A549 (cell line): ENCODE measurements around the gene RHAG. TPM values are rescaled to one million over a fixed set of nuclear protein-coding genes. Genes with fewer than 3 reads are reported as not detected.
A peak's percentile ranks its signal among the peaks of the same experiment; 100 is the strongest.

ENCODE experiments used
- ATAC-seq, 2 experiments: fragments of 200-7000 bp in 1 of 2; fragments of >200 bp in 1 of 2; cut with Nextera tagmentation in 1 of 2; cut with Tn5 transposase in 1 of 2; 3 replicates each; pipeline versions ENCODE4 v1.8.0 to v1.9.1; 2018 to 2020; ENCODE audit warnings: mild to moderate bottlenecking in 1 of 2, moderate library complexity in 1 of 2
- CTCF ChIA-PET: fragments of 300-600 bp; sonication (Branson Sonifier 250); formaldehyde crosslinking; extraction: SDS; loops from one replicate; lab custom pipeline; 2021; ENCODE audit warnings: antibody characterized with exemption, inconsistent platforms; lab: Yijun Ruan, JAX
- POLR2A ChIA-PET: fragments of 350-600 bp; formaldehyde crosslinking; extraction: SDS; loops from one replicate; lab custom pipeline; 2021; ENCODE audit warnings: antibody characterized with exemption, inconsistent platforms; lab: Yijun Ruan, JAX
- DNase-seq, 2 experiments: peaks; one replicate each; pipeline versions ENCODE4 v3.0.0 to v3.0.0-alpha.2; 2011 to 2016; ENCODE audit warnings: low read depth in 1 of 2, low spot score in 1 of 2
- FAIRE-seq: peaks from 2 replicates; lab custom pipeline; 2011; peaks lifted over from hg19 to GRCh38; lab: Jason Lieb, UNC
- H3K27ac ChIP-seq, 2 experiments: fragments of >200 bp; sonication (Bioruptor Twin); formaldehyde crosslinking; 3 replicates each; pipeline ENCODE4 v1.5.1; 2016 to 2017
- H3K4me1 ChIP-seq: fragments of >200 bp; sonication (Bioruptor Twin); formaldehyde crosslinking; 3 replicates; pipeline ENCODE4 v1.6.1; 2016
- H3K4me2 ChIP-seq: fragments of >200 bp; sonication (Bioruptor Twin); formaldehyde crosslinking; 3 replicates; pipeline ENCODE4 v1.6.1; 2016
- H3K4me3 ChIP-seq: fragments of >200 bp; sonication (Bioruptor Twin); formaldehyde crosslinking; 3 replicates; pipeline ENCODE4 v1.5.1; 2016
- H3K9me3 ChIP-seq: fragments of >200 bp; sonication (Bioruptor Twin); formaldehyde crosslinking; 3 replicates; pipeline ENCODE4 v1.6.1; 2016
- CBX8 ChIP-seq: fragments of 200-600 bp; sonication (generic); IDR thresholded peaks from 2 replicates; pipeline ENCODE4 v1.6.1; 2016
- CEBPB ChIP-seq, 2 experiments: fragments of >200 bp in 1 of 2; sonication (Bioruptor Twin) in 1 of 2; formaldehyde crosslinking in 1 of 2; IDR thresholded peaks; 2 replicates each; pipeline ENCODE4 v1.6.1; 2012 to 2016
- EHF ChIP-seq: fragments of 250-450 bp; sonication (Bioruptor Pico); IDR thresholded peaks from 2 replicates; pipeline ENCODE4 v1.5.0; 2020; ENCODE audit warnings: mild to moderate bottlenecking
- EP300 ChIP-seq, 2 experiments: fragments of >200 bp; sonication (Bioruptor Twin); formaldehyde crosslinking; IDR thresholded peaks; 2 replicates in 1 of 2; 3 replicates in 1 of 2; pipeline ENCODE4 v1.6.1; 2016 to 2017
- FOSB ChIP-seq: fragments of 250-450 bp; sonication (Bioruptor Pico); IDR thresholded peaks from 2 replicates; pipeline ENCODE4 v1.5.0; 2020; ENCODE audit warnings: mild to moderate bottlenecking, moderate library complexity
- FOSL2 ChIP-seq, 2 experiments: fragments of 450-650 bp in 1 of 2; fragments of >200 bp in 1 of 2; sonication (Bioruptor Twin) in 1 of 2; formaldehyde crosslinking; IDR thresholded peaks; 2 replicates each; pipeline versions ENCODE4 v1.5.0 to v1.6.1; 2016 to 2020; ENCODE audit warnings: mild to moderate bottlenecking in 1 of 2, moderate library complexity in 1 of 2
- FOXS1 ChIP-seq: fragments of 250-450 bp; sonication (Bioruptor Pico); IDR thresholded peaks from 2 replicates; pipeline ENCODE4 v1.5.0; 2020; ENCODE audit warnings: mild to moderate bottlenecking, moderate library complexity
- GATA3 ChIP-seq: IDR thresholded peaks from 2 replicates; pipeline ENCODE4 v1.6.1; 2012; ENCODE audit warnings: borderline replicate concordance
- HDAC2 ChIP-seq: fragments of 200-600 bp; sonication (generic); IDR thresholded peaks from 2 replicates; pipeline ENCODE4 v1.6.1; 2016
- HEYL ChIP-seq: fragments of 250-450 bp; sonication (Bioruptor Pico); IDR thresholded peaks from 2 replicates; pipeline ENCODE4 v1.8.0; 2021; ENCODE audit warnings: mild to moderate bottlenecking, moderate library complexity
- HOXA7 ChIP-seq: fragments of 250-450 bp; sonication (Bioruptor Pico); IDR thresholded peaks from 2 replicates; pipeline ENCODE4 v1.5.0; 2020; ENCODE audit warnings: mild to moderate bottlenecking, moderate library complexity
- HOXB13 ChIP-seq: fragments of 250-450 bp; sonication (Bioruptor Pico); IDR thresholded peaks from 2 replicates; pipeline ENCODE4 v1.5.0; 2020; ENCODE audit warnings: low read depth, mild to moderate bottlenecking, moderate library complexity
- HOXB5 ChIP-seq: fragments of 250-450 bp; sonication (Bioruptor Pico); IDR thresholded peaks from 2 replicates; pipeline ENCODE4 v1.5.0; 2020; ENCODE audit warnings: mild to moderate bottlenecking, moderate library complexity
- KDM1A ChIP-seq: fragments of 200-600 bp; sonication (generic); IDR thresholded peaks from 2 replicates; pipeline ENCODE4 v1.6.1; 2016; ENCODE audit warnings: low read depth, mild to moderate bottlenecking
- KDM5A ChIP-seq: fragments of 200-600 bp; sonication (generic); IDR thresholded peaks from 2 replicates; pipeline ENCODE4 v1.6.1; 2016; ENCODE audit warnings: antibody characterized with exemption, mild to moderate bottlenecking
- MAFK ChIP-seq: fragments of 450-650 bp; IDR thresholded peaks from 2 replicates; pipeline ENCODE4 v1.6.1; 2014; ENCODE audit not compliant: partially characterized antibody
- MYC ChIP-seq: IDR thresholded peaks from 2 replicates; pipeline ENCODE4 v1.6.1; 2012; ENCODE audit warnings: mild to moderate bottlenecking, inconsistent platforms, low read length, improper control_type of control experiment, borderline replicate concordance
- PBX3 ChIP-seq: IDR thresholded peaks from 2 replicates; pipeline ENCODE4 v1.6.1; 2012
- PHF8 ChIP-seq: fragments of 200-600 bp; sonication (generic); IDR thresholded peaks from 2 replicates; pipeline ENCODE4 v1.6.1; 2016; ENCODE audit warnings: low read depth, mild to moderate bottlenecking, antibody characterized with exemption, moderate library complexity, borderline replicate concordance
- POLR2AphosphoS2 ChIP-seq: conservative IDR thresholded peaks from 2 replicates; pipeline ENCODE4 v1.6.1; 2012; ENCODE audit warnings: low read length, improper control_type of control experiment, inconsistent platforms
- RAD21 ChIP-seq, 2 experiments: fragments of >200 bp in 1 of 2; sonication (Bioruptor Twin) in 1 of 2; formaldehyde crosslinking in 1 of 2; IDR thresholded peaks in 1 of 2; conservative IDR thresholded peaks in 1 of 2; 2 replicates in 1 of 2; 3 replicates in 1 of 2; pipeline ENCODE4 v1.6.1; 2012 to 2018; ENCODE audit warnings: inconsistent platforms in 1 of 2
- RARB ChIP-seq: fragments of 250-450 bp; sonication (Bioruptor Pico); IDR thresholded peaks from 2 replicates; pipeline ENCODE4 v1.8.0; 2021; ENCODE audit warnings: mild to moderate bottlenecking, moderate library complexity
- RCOR1 ChIP-seq: fragments of 150-350 bp; IDR thresholded peaks from 2 replicates; pipeline ENCODE4 v1.6.1; 2014; ENCODE audit warnings: antibody characterized with exemption, low read length, low read depth
- RFX5 ChIP-seq: fragments of 450-650 bp; IDR thresholded peaks from 2 replicates; pipeline ENCODE4 v1.7.1; 2014; ENCODE audit warnings: antibody characterized with exemption, mild to moderate bottlenecking, moderate library complexity
- USF2 ChIP-seq: fragments of 450-650 bp; IDR thresholded peaks from 2 replicates; pipeline ENCODE4 v1.6.1; 2014; ENCODE audit warnings: antibody characterized with exemption
- ZNF302 ChIP-seq: fragments of 250-450 bp; sonication (Bioruptor Pico); IDR thresholded peaks from 2 replicates; pipeline ENCODE4 v1.9.0; 2021; ENCODE audit warnings: inconsistent platforms, mild to moderate bottlenecking, moderate library complexity
- WGBS: methylation state at CpG from one replicate; pipeline ENCODE4 v1.1.6; 2017; ENCODE audit errors: missing lambda C conversion rate; 5-methylcytosine and 5-hydroxymethylcytosine counted together
- polyA plus RNA-seq, 4 experiments: library from polyadenylated mRNA; depleted of rRNA in 3 of 4; stranded (reverse); fragments of >200 nt; fragmentation: RNase III in 1 of 4; extraction: RNeasy Plus Mini Kit Qiagen cat#74134 plus additional on column Dnase treatment in 1 of 4; gene quantifications; 2 replicates in 3 of 4; 3 replicates in 1 of 4; pipeline ENCODE4 v1.2.3, GENCODE V29; 2011 to 2017
- TF ChIP-seq, protein P1 (sequence below): IDR thresholded peaks from 2 replicates; pipeline ENCODE4 v1.6.1; 2012
- TF ChIP-seq, protein P2 (sequence below): fragments of >200 bp; sonication (Bioruptor Twin); formaldehyde crosslinking; IDR thresholded peaks from 3 replicates; pipeline ENCODE4 v1.5.1; 2016
- TF ChIP-seq, protein P3 (sequence below): fragments of 150-350 bp; IDR thresholded peaks from 2 replicates; pipeline ENCODE4 v1.6.1; 2014; ENCODE audit warnings: low read depth, mild to moderate bottlenecking, low read length
- TF ChIP-seq, protein P4 (sequence below): fragments of >200 bp; sonication (Bioruptor Twin); formaldehyde crosslinking; IDR thresholded peaks from 2 replicates; pipeline ENCODE4 v1.6.1; 2016
- TF ChIP-seq, protein P5 (sequence below): fragments of >200 bp; sonication (Bioruptor Twin); formaldehyde crosslinking; IDR thresholded peaks from 3 replicates; pipeline ENCODE4 v1.6.1; 2016

Gene RHAG
- polyA plus RNA-seq, 2 of the 4 experiments (the other 2 are of a cell fraction), result 0.05 TPM; not detected in 1

DNA sequence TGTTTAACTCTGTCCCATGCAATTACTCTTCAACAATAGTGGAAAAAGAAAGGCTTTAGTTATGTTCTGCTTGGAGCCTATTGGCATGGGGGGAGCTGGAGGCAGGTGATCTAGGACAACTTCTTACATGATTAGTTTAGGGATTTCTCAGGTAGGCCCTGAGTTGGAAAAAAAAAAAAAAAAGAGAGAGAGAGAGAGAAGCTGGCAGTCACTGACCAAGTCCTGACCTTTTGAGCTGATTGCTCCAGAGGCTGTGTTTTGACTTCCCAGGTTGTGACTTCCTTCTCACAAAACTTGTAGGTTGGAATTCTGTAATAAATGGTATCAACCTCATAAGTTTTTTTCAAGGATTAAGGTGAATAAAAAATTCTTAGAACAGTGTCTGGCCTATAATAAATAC, 78.4 kb downstream of the RHAG start (continued):
- no peak for TF ChIP-seq CBX8
- TF ChIP-seq, all 56 proteins: peak for 0

DNA sequence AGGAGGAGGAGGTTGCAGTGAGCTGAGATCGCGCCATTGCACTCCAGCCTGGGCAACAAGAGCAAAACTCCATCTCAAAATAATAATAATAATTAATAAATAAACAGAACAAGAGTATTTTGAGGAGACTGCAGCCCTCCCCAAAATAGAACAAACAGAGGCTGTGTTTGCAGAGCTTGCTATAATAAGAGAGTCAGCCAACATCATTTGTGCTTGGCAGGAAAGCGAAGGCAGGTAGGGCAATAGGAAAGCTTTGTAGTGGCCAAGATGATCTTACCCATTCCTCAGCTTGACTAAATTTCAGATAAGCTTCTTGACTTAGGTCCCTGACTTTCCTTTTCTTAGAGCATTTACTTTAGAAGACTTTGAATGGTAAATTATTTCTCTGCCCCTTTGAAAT, 79.5 kb downstream of the RHAG start:
- Histone ChIP-seq H3K9me3 (no peaks in the 10 kb centered on the region), H3K4me3 (no peak overlapping the region; the same call in 2 of the 3 replicates), H3K27ac (peak overlapping the region; percentile 80 to 86), H3K4me2 (peak overlapping the region; percentile 85), H3K4me1 (peaks cover 58% of the 10 kb centered on the region)
- ChIA-PET POLR2A (no interaction called here), CTCF (interaction anchor here (0.7 to 3.0 kb wide), 5 partner anchors 10 to 50 kb away, joined by 3 to 14 read pairs (median 4); no protein-coding TSS in a partner anchor)
- 73% methylated on average over 3 of the region's 3 CpGs for WGBS
- TF ChIP-seq HOXB13 (CRISPR knock-in tag) (no peak), PHF8 (no peak), HDAC2 (no peak), MYC (no peak), RCOR1 (no peak)
- FAIRE-seq (no peak), DNase-seq (no peak), ATAC-seq (no peak)

DNA sequence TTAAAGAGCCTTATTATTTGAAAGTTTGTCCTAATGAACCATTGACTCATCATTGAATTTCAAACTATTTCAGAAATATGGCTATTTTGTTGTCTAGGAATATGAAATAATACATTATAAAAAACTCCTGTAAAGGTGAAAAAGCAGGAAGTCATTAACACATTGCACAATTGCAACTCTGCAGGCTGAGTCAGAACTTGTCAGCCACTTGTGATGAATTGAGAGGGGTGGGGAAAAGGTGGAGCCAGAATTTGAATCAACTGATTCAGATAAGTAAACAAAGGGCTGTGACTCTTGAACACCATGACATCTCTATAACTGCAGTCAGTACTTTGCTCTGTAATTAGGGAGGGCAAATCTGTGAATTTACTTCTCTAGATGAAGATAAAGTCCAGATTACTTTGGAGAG, 80.2 kb downstream of the RHAG start:
- CTCF ChIA-PET, result interaction anchor here (1.4 kb wide), 1 partner anchor 51 kb away, joined by 4 read pairs; no protein-coding TSS in a partner anchor
- Histone ChIP-seq H3K4me1 (peaks cover 58% of the 10 kb centered on the region), H3K27ac (peak overlapping the region; percentile 80 to 86), H3K9me3 (no peaks in the 10 kb centered on the region), H3K4me2 (peak overlapping the region; percentile 85), H3K4me3 (peak overlapping the region; percentile 19; the same call in 2 of the 3 replicates)
- DNase-seq, result peak; percentile 53 to 87
- peak; percentile 85 to 97 for ATAC-seq
- POLR2A ChIA-PET, result no interaction called here
- FAIRE-seq, result no peak
- TF ChIP-seq RARB (no peak), EHF (CRISPR knock-in tag) (no peak), KDM5A (no peak), HEYL (CRISPR knock-in tag) (no peak), HOXA7 (CRISPR knock-in tag) (no peak), HDAC2 (no peak), POLR2AphosphoS2 (no peak), ZNF302 (no peak), GATA3 (peak; percentile 57; the same call in 1 of the 2 replicates), CEBPB (IDR thresholded peaks at IDR 0.05) (peak; percentile 93 to 98), FOSL2 (IDR thresholded peaks at IDR 0.05) (peak; percentile 82), FOSL2 (CRISPR knock-in tag; IDR thresholded peaks at IDR 0.05) (peak; percentile 95), HOXB5 (CRISPR knock-in tag) (peak; percentile 100), KDM1A (no peak), PBX3 (peak; percentile 43; the same call in 1 of the 2 replicates), RFX5 (no peak), EP300 (IDR thresholded peaks at IDR 0.05) (peak; percentile 38 to 44; a peak in 2 of 5 replicates), MAFK (peak; percentile 15), USF2 (no peak), FOSB (no peak), FOXS1 (no peak), RAD21 (conservative IDR thresholded peaks at IDR 0.05 in 1 of 2, IDR thresholded peaks at IDR 0.05 in 1 of 2) (no peak), CBX8 (no peak)
- TF ChIP-seq, protein P1, sequence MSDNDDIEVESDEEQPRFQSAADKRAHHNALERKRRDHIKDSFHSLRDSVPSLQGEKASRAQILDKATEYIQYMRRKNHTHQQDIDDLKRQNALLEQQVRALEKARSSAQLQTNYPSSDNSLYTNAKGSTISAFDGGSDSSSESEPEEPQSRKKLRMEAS, result no peak
- TF ChIP-seq, protein P2, sequence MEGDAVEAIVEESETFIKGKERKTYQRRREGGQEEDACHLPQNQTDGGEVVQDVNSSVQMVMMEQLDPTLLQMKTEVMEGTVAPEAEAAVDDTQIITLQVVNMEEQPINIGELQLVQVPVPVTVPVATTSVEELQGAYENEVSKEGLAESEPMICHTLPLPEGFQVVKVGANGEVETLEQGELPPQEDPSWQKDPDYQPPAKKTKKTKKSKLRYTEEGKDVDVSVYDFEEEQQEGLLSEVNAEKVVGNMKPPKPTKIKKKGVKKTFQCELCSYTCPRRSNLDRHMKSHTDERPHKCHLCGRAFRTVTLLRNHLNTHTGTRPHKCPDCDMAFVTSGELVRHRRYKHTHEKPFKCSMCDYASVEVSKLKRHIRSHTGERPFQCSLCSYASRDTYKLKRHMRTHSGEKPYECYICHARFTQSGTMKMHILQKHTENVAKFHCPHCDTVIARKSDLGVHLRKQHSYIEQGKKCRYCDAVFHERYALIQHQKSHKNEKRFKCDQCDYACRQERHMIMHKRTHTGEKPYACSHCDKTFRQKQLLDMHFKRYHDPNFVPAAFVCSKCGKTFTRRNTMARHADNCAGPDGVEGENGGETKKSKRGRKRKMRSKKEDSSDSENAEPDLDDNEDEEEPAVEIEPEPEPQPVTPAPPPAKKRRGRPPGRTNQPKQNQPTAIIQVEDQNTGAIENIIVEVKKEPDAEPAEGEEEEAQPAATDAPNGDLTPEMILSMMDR, result no peak
- TF ChIP-seq, protein P3, sequence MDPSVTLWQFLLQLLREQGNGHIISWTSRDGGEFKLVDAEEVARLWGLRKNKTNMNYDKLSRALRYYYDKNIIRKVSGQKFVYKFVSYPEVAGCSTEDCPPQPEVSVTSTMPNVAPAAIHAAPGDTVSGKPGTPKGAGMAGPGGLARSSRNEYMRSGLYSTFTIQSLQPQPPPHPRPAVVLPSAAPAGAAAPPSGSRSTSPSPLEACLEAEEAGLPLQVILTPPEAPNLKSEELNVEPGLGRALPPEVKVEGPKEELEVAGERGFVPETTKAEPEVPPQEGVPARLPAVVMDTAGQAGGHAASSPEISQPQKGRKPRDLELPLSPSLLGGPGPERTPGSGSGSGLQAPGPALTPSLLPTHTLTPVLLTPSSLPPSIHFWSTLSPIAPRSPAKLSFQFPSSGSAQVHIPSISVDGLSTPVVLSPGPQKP, result no peak
- TF ChIP-seq, protein P4, sequence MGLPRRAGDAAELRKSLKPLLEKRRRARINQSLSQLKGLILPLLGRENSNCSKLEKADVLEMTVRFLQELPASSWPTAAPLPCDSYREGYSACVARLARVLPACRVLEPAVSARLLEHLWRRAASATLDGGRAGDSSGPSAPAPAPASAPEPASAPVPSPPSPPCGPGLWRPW, result peak; percentile 52; the same call in 1 of the 2 replicates
- TF ChIP-seq, protein P5, sequence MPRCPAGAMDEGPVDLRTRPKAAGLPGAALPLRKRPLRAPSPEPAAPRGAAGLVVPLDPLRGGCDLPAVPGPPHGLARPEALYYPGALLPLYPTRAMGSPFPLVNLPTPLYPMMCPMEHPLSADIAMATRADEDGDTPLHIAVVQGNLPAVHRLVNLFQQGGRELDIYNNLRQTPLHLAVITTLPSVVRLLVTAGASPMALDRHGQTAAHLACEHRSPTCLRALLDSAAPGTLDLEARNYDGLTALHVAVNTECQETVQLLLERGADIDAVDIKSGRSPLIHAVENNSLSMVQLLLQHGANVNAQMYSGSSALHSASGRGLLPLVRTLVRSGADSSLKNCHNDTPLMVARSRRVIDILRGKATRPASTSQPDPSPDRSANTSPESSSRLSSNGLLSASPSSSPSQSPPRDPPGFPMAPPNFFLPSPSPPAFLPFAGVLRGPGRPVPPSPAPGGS, result no peak
